ENCODE measurements around the gene SPATA9. TPM values are rescaled to one million over a fixed set of nuclear protein-coding genes. Genes with fewer than 3 reads are reported as not detected.
A peak's percentile ranks its signal among the peaks of the same experiment; 100 is the strongest.

SPATA9 gene
- total and polyA plus RNA-seq, 2 of the 13 experiments (the other 11 are each of a cell fraction or from before 2014, with no cell fraction given): not detected

DNA sequence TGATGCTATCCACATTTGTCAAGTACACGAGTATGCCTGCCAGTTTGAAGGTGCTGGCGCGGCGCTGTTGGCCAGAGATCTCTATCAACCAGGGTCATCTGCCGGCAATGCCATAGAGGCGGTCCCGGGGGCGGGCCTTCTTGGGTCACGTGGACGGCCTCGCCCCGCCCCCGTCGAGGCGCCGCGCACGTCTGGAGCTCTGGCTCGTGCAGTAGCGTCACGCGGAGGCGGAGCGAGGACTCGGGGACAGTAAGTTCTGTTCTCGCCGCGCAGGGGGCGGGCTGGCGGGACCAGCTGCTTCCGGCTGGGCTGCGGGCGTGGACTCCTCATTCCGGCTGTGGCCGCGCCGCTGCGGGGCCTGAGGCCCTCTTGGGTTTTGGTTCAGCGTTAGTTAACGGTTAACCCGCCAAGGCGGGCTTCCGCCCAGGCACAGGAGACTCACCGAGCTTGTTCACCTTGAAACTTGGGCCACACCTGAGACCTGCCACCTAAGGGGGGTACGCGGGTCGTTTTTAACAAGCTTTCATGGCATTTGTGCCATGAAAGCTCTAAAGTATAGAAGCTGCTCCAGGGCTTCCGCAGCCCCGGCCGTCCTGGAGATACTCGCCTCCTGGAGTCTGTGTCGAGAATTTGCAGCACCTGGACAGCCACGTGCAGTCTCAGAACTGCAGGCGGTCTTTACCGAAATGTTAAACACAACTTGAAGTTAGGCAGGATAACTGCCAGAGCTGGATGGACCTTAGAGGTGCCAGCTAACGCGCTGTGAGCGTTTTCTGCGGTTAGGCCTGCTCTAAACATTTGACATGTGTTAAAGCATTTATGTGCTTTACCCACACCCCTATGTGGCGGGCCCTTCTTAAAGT, 36.0 kb downstream of the SPATA9 start, which contains the start of gene RFESD (continued):
- TF ChIP-seq, protein P1, sequence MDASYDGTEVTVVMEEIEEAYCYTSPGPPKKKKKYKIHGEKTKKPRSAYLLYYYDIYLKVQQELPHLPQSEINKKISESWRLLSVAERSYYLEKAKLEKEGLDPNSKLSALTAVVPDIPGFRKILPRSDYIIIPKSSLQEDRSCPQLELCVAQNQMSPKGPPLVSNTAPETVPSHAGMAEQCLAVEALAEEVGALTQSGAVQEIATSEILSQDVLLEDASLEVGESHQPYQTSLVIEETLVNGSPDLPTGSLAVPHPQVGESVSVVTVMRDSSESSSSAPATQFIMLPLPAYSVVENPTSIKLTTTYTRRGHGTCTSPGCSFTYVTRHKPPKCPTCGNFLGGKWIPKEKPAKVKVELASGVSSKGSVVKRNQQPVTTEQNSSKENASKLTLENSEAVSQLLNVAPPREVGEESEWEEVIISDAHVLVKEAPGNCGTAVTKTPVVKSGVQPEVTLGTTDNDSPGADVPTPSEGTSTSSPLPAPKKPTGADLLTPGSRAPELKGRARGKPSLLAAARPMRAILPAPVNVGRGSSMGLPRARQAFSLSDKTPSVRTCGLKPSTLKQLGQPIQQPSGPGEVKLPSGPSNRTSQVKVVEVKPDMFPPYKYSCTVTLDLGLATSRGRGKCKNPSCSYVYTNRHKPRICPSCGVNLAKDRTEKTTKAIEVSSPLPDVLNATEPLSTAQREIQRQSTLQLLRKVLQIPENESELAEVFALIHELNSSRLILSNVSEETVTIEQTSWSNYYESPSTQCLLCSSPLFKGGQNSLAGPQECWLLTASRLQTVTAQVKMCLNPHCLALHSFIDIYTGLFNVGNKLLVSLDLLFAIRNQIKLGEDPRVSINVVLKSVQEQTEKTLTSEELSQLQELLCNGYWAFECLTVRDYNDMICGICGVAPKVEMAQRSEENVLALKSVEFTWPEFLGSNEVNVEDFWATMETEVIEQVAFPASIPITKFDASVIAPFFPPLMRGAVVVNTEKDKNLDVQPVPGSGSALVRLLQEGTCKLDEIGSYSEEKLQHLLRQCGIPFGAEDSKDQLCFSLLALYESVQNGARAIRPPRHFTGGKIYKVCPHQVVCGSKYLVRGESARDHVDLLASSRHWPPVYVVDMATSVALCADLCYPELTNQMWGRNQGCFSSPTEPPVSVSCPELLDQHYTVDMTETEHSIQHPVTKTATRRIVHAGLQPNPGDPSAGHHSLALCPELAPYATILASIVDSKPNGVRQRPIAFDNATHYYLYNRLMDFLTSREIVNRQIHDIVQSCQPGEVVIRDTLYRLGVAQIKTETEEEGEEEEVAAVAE (CRISPR knock-in tag; IDR thresholded peaks at IDR 0.05; ENCODE audit: borderline replicate concordance): peak; percentile 26; the same call in 1 of the 2 replicates
- TF ChIP-seq ZNF280D (CRISPR knock-in tag; IDR thresholded peaks at IDR 0.05) (no peak), ZSCAN12 (CRISPR knock-in tag; IDR thresholded peaks at IDR 0.05) (no peak), XBP1 (CRISPR knock-in tag; IDR thresholded peaks at IDR 0.05) (0 out of 2 replicates have a peak, but pooled peaks have one; percentile 14), KLF16 (CRISPR knock-in tag; IDR thresholded peaks at IDR 0.05) (peak in 1 of 2 experiments; percentile 91; a peak in 2 of 4 replicates), NR2F6 (IDR thresholded peaks at IDR 0.05) (no peak), NR2F6 (CRISPR knock-in tag; IDR thresholded peaks at IDR 0.05) (peak; percentile 69), SP140L (CRISPR knock-in tag; IDR thresholded peaks at IDR 0.05; ENCODE audit: borderline replicate concordance) (0 out of 2 replicates have a peak, but pooled peaks have one; percentile 26), ZNF335 (CRISPR knock-in tag; IDR thresholded peaks at IDR 0.05) (peak; percentile 64; the same call in 1 of the 2 replicates), ZNF850 (CRISPR knock-in tag; conservative IDR thresholded peaks at IDR 0.05) (no peak), ZNF207 (IDR thresholded peaks at IDR 0.05; ENCODE audit: borderline replicate concordance) (no peak), SRY (CRISPR knock-in tag; IDR thresholded peaks at IDR 0.05) (no peak), TEAD3 (CRISPR knock-in tag; optimal IDR thresholded peaks at IDR 0.05; ENCODE audit: borderline replicate concordance) (peak; percentile 85), HDAC1 (CRISPR knock-in tag; IDR thresholded peaks at IDR 0.05) (peak; percentile 85)
- TF ChIP-seq, protein P2, sequence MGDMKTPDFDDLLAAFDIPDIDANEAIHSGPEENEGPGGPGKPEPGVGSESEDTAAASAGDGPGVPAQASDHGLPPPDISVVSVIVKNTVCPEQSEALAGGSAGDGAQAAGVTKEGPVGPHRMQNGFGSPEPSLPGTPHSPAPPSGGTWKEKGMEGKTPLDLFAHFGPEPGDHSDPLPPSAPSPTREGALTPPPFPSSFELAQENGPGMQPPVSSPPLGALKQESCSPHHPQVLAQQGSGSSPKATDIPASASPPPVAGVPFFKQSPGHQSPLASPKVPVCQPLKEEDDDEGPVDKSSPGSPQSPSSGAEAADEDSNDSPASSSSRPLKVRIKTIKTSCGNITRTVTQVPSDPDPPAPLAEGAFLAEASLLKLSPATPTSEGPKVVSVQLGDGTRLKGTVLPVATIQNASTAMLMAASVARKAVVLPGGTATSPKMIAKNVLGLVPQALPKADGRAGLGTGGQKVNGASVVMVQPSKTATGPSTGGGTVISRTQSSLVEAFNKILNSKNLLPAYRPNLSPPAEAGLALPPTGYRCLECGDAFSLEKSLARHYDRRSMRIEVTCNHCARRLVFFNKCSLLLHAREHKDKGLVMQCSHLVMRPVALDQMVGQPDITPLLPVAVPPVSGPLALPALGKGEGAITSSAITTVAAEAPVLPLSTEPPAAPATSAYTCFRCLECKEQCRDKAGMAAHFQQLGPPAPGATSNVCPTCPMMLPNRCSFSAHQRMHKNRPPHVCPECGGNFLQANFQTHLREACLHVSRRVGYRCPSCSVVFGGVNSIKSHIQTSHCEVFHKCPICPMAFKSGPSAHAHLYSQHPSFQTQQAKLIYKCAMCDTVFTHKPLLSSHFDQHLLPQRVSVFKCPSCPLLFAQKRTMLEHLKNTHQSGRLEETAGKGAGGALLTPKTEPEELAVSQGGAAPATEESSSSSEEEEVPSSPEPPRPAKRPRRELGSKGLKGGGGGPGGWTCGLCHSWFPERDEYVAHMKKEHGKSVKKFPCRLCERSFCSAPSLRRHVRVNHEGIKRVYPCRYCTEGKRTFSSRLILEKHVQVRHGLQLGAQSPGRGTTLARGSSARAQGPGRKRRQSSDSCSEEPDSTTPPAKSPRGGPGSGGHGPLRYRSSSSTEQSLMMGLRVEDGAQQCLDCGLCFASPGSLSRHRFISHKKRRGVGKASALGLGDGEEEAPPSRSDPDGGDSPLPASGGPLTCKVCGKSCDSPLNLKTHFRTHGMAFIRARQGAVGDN (CRISPR knock-in tag; IDR thresholded peaks at IDR 0.05): peak; percentile 99
- TF ChIP-seq, protein P3, sequence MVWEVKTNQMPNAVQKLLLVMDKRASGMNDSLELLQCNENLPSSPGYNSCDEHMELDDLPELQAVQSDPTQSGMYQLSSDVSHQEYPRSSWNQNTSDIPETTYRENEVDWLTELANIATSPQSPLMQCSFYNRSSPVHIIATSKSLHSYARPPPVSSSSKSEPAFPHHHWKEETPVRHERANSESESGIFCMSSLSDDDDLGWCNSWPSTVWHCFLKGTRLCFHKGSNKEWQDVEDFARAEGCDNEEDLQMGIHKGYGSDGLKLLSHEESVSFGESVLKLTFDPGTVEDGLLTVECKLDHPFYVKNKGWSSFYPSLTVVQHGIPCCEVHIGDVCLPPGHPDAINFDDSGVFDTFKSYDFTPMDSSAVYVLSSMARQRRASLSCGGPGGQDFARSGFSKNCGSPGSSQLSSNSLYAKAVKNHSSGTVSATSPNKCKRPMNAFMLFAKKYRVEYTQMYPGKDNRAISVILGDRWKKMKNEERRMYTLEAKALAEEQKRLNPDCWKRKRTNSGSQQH (CRISPR knock-in tag; IDR thresholded peaks at IDR 0.05; ENCODE audit: low read depth): peak; percentile 45; the same call in 1 of the 2 replicates
